T-helper 2 cell treated with Interferon-gamma antibody and Interleukin-4, amounts not matched to agents 5 μg/mL and 100 μg/mL, for 36 hours (primary cell): ENCODE measurements around the gene GALR3.
"Not testable (repeated sequence)": the region's sequence is repeated elsewhere in the genome, so short reads cannot be mapped to it uniquely, and the experiment has no call there.

Experiments
- DNase-seq: peaks from one replicate; pipeline ENCODE4 v3.0.0; 2021; ENCODE audit warnings: low spot score
- H3K27ac Mint-ChIP-seq: one replicate; pipeline ENCODE4 v1.8.0; 2021; ENCODE audit warnings: mild to moderate bottlenecking, mixed read lengths
- H3K27me3 Mint-ChIP-seq: one replicate; pipeline ENCODE4 v1.8.0; 2021; ENCODE audit warnings: low read depth, mixed read lengths
- H3K36me3 Mint-ChIP-seq: one replicate; pipeline ENCODE4 v1.8.0; 2021; ENCODE audit warnings: low read depth, mixed read lengths
- H3K4me1 Mint-ChIP-seq: one replicate; pipeline ENCODE4 v1.8.0; 2021; ENCODE audit warnings: low read depth, mixed read lengths
- H3K4me3 Mint-ChIP-seq: one replicate; pipeline ENCODE4 v1.8.0; 2022; ENCODE audit warnings: mild to moderate bottlenecking, moderate library complexity, mixed read lengths
- H3K9me3 Mint-ChIP-seq: one replicate; pipeline ENCODE4 v1.8.0; 2021; ENCODE audit warnings: mixed read lengths

GALR3 gene

GRCh38 chr22:37796079-37796478, 27.1 kb upstream of the GALR3 start:
- no peak overlapping the region for H3K27ac Mint-ChIP-seq
- peaks cover 7% of the 10 kb centered on the region for H3K27me3 Mint-ChIP-seq
- H3K9me3 Mint-ChIP-seq = no peaks in the 10 kb centered on the region
- DNase-seq = no peak
- no peaks in the 10 kb centered on the region for H3K36me3 Mint-ChIP-seq
- no peak overlapping the region for H3K4me3 Mint-ChIP-seq
- H3K4me1 Mint-ChIP-seq = no peaks in the 10 kb centered on the region

DNA sequence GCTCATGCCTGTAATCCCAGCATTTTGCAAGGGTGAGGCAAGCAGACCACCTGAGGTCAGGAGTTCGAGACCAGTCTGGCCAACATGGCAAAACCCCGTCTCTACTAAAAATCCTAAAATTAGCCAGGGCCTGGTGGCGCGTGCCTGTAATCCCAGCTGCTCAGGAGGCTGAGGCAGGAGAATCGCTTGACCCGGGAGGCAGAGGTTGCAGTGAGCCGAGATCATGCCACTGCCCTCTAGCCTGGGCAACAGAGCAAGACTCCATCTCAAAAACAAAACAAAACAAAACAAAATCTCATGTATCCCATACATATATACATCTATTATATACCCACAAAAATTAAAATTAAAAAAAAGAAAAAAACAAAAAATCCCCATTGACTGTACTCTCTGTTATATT, 25.9 kb upstream of the GALR3 start:
- not testable (repeated sequence) for H3K4me1 Mint-ChIP-seq, H3K27me3 Mint-ChIP-seq, H3K36me3 Mint-ChIP-seq, H3K4me3 Mint-ChIP-seq, DNase-seq, H3K27ac Mint-ChIP-seq, H3K9me3 Mint-ChIP-seq

GRCh38 chr22:37797874-37798500, 25.2 kb upstream of the GALR3 start:
- H3K27me3 Mint-ChIP-seq = peaks cover 15% of the 10 kb centered on the region
- H3K4me1 Mint-ChIP-seq = peaks cover 6% of the 10 kb centered on the region
- H3K9me3 Mint-ChIP-seq = no peaks in the 10 kb centered on the region
- H3K27ac Mint-ChIP-seq = no peak overlapping the region
- H3K36me3 Mint-ChIP-seq = no peaks in the 10 kb centered on the region
- H3K4me3 Mint-ChIP-seq = no peak overlapping the region
- DNase-seq = no peak

- H3K4me3 Mint-ChIP-seq, H3K9me3 Mint-ChIP-seq: not testable (repeated sequence)
Observed at GRCh38 chr22:37799979-37800378, 23.2 kb upstream of the GALR3 start.

GRCh38 chr22:37801946-37802309, 21.3 kb upstream of the GALR3 start:
- no peak for DNase-seq
- Mint-ChIP-seq H3K4me3 (peak overlapping the region; percentile 82), H3K9me3 (no peaks in the 10 kb centered on the region), H3K36me3 (no peaks in the 10 kb centered on the region), H3K27me3 (peaks cover 42% of the 10 kb centered on the region), H3K4me1 (peaks cover 27% of the 10 kb centered on the region), H3K27ac (no peak overlapping the region)

More at GRCh38 chr22:37799979-37800378, 23.2 kb upstream of the GALR3 start:
- DNase-seq, H3K36me3 Mint-ChIP-seq, H3K27ac Mint-ChIP-seq: not testable (repeated sequence)
- H3K4me1 Mint-ChIP-seq = peaks cover 13% of the 10 kb centered on the region
- peaks cover 26% of the 10 kb centered on the region for H3K27me3 Mint-ChIP-seq

GRCh38 chr22:37802310-37803194, 20.6 kb upstream of the GALR3 start:
- H3K27ac Mint-ChIP-seq = peak overlapping the region; percentile 20
- H3K36me3 Mint-ChIP-seq = no peaks in the 10 kb centered on the region
- peaks cover 28% of the 10 kb centered on the region for H3K4me1 Mint-ChIP-seq
- H3K4me3 Mint-ChIP-seq = peak overlapping the region; percentile 78
- peaks cover 42% of the 10 kb centered on the region for H3K27me3 Mint-ChIP-seq
- H3K9me3 Mint-ChIP-seq = no peaks in the 10 kb centered on the region
- peak; percentile 17 for DNase-seq

- peaks cover 29% of the 10 kb centered on the region for H3K4me1 Mint-ChIP-seq
- DNase-seq = no peak
- peak overlapping the region; percentile 78 for H3K4me3 Mint-ChIP-seq
- H3K9me3 Mint-ChIP-seq = no peaks in the 10 kb centered on the region
- H3K36me3 Mint-ChIP-seq = no peaks in the 10 kb centered on the region
- H3K27ac Mint-ChIP-seq = peak overlapping the region; percentile 20
- H3K27me3 Mint-ChIP-seq = peaks cover 42% of the 10 kb centered on the region
Observed at GRCh38 chr22:37803195-37803638, 20.0 kb upstream of the GALR3 start.

DNA sequence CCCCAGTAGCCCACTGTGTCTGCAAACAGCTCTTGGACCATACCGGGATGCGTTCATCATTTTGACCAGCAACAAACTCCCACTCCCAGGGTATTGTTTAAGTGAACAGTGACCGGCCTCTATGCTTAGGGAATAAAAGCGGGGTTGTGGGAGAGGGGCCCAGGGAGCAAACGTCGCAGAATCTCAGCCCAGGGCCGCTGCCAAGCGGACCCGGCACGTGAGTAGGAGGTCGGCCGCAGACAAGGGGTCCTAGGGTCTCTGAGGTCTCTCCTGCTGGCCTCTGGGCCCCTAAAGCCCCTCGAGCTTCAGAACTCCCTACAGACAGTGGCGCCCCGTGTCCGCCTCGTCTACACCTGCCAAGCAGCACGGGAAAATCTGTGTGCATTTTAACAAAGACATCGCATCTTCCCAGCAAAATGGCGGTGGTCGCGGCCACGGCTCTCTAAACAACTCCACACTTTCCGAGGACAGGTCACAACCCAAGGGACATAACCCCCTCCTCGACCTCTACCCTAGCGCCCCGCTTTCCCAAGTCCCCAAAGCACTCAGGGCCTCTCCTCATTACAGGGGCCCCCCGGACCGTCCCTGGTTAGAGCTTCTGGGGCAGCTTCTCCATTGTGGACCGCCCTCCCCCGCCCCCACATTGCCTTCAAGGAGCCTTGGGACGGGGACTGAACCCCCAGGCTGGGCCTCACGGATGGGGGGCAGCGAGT, 19.4 kb upstream of the GALR3 start:
- Mint-ChIP-seq H3K9me3 (no peaks in the 10 kb centered on the region), H3K27me3 (peaks cover 42% of the 10 kb centered on the region), H3K4me1 (peaks cover 31% of the 10 kb centered on the region), H3K4me3 (peak overlapping the region; percentile 78), H3K36me3 (no peaks in the 10 kb centered on the region), H3K27ac (peak overlapping the region; percentile 75)
- DNase-seq = no peak

GRCh38 chr22:37804352-37804880, 18.8 kb upstream of the GALR3 start:
- Mint-ChIP-seq H3K27ac (peak overlapping the region; percentile 75), H3K9me3 (no peaks in the 10 kb centered on the region), H3K36me3 (no peaks in the 10 kb centered on the region), H3K4me1 (peaks cover 33% of the 10 kb centered on the region), H3K27me3 (peaks cover 39% of the 10 kb centered on the region), H3K4me3 (peak overlapping the region; percentile 78)
- DNase-seq = no peak

DNA sequence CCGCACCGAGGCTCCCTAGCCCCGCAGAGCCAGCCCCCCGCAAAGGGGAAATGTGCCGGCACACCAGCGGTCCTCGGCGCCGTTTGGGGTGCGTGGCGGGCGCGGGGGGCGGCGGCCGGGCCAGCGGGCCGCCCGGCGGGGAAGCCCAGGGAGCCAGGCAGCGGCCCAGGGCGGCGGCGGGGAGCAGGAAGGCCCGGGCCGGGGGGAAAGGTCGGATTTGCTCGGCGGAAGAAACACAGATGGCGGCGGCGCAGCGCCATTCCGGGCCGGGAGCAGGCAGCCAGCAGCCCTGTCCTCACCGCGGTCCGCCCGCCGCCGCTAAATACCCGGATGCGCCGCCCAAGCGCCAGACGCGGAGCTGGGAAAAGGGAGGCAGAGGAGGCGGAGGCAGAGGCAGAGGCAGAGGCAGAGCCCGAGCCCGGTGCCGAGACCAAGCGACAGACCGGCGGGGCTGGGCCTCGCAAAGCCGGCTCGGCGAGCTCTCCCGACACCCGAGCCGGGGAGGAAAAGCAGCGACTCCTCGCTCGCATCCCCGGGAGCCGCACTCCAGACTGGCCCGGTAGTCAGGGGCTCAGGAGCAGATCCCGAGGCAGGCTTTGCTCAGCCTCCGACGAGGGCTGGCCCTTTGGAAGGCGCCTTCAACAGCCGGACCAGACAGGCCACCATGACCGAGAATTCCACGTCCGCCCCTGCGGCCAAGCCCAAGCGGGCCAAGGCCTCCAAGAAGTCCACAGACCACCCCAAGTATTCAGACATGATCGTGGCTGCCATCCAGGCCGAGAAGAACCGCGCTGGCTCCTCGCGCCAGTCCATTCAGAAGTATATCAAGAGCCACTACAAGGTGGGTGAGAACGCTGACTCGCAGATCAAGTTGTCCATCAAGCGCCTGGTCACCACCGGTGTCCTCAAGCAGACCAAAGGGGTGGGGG, 18.0 kb upstream of the GALR3 start:
- H3K27ac Mint-ChIP-seq = peak overlapping the region; percentile 65
- H3K4me1 Mint-ChIP-seq = peaks cover 33% of the 10 kb centered on the region
- peaks cover 39% of the 10 kb centered on the region for H3K27me3 Mint-ChIP-seq
- H3K4me3 Mint-ChIP-seq = peak overlapping the region; percentile 77
- DNase-seq = peak; percentile 87
- no peaks in the 10 kb centered on the region for H3K9me3 Mint-ChIP-seq
- no peaks in the 10 kb centered on the region for H3K36me3 Mint-ChIP-seq

- H3K4me1 Mint-ChIP-seq = peaks cover 33% of the 10 kb centered on the region
- H3K9me3 Mint-ChIP-seq = no peaks in the 10 kb centered on the region
- peak overlapping the region; percentile 65 for H3K27ac Mint-ChIP-seq
- H3K4me3 Mint-ChIP-seq = peak overlapping the region; percentile 77
- DNase-seq = no peak
- no peaks in the 10 kb centered on the region for H3K36me3 Mint-ChIP-seq
- H3K27me3 Mint-ChIP-seq = peaks cover 36% of the 10 kb centered on the region
Observed at GRCh38 chr22:37805810-37806277, 17.3 kb upstream of the GALR3 start.

DNA sequence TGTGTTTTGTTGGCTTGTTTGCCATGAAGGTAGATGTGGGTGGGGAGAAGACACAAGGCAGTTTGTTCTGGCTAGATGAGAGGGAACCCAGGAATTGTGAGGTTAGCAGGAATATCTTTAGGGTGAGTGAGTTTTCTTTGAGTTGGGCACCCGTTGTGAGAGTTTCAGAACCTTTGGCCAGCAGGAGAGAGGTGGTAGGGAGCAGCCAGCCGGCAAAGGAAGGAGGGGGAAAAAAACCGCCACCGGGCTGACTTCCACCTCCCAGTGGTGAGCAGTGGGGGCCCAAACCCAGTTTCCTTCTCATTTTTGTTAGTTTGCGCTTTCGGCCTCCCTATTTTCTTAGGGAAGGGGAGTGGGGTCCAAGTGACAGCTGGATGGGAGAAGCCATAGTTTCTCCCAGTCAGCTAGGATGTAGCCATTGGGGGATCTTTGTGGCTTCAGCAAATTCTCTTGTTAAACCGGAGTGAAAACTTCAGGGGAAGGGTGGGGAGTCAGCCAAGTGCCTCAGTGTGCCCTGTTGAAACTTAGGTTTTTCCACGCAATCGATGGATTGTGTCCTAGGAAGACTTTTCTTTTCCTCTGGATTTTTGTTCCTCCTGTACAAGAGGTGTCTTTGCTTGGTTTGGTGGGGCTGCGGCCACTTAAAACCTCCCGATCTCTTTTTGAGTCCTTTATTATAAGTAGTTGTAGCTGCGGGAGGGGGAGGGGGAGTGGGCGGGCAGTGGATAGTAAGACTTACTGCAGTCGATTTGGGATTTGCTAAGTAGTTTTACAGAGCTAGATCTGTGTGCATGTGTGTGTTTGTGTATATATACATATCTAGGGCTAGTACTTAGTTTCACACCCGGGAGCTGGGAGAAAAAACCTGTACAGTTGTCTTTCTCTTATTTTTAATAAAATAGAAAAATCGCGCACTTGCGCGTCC, 16.5 kb upstream of the GALR3 start:
- peaks cover 35% of the 10 kb centered on the region for H3K27me3 Mint-ChIP-seq

More for the DNA sequence above, 16.5 kb upstream of the GALR3 start:
- Mint-ChIP-seq H3K36me3 (no peaks in the 10 kb centered on the region), H3K4me3 (peak overlapping the region; percentile 77), H3K27ac (no peak overlapping the region), H3K4me1 (peaks cover 33% of the 10 kb centered on the region), H3K9me3 (no peaks in the 10 kb centered on the region)
- DNase-seq = no peak
